ENCODE measurements around the gene HSPA1B. TPM values are rescaled to one million over a fixed set of nuclear protein-coding genes. Genes with fewer than 3 reads are reported as not detected.

Gene HSPA1B
- total RNA-seq, 1 experiment from 2014 or later: 131 TPM

GRCh38 chr6:31878726-31879125, 51.2 kb downstream of the HSPA1B start, which contains the start of gene SLC44A4:
SLC44A4 (minus strand) TSS chr6:31878997; CDS start chr6:31878980, 17 bp downstream.
- no peak for DNase-seq (ENCODE audit: low spot score)
- POLR2A ChIA-PET (ENCODE audit: low non-redundant PET): interaction anchor here (0.6 kb wide), 1 partner anchor 15 kb away, joined by 3 read pairs; no protein-coding TSS in a partner anchor
- no peak for TF ChIP-seq CTCF (conservative IDR thresholded peaks at IDR 0.05; ENCODE audit: low read depth, low read length)
- TF ChIP-seq EZH2 (IDR thresholded peaks at IDR 0.05; ENCODE audit: borderline replicate concordance, low read depth, low read length, poor library complexity, severe bottlenecking): no peak
- no peak within 1 kb of the TSS for H3K27ac ChIP-seq (ENCODE audit: low read depth, low read length, poor library complexity, severe bottlenecking)
- H3K27me3 ChIP-seq (replicated peaks; ENCODE audit: insufficient read depth, low read depth, low read length, poor library complexity): no peaks in the 10 kb centered on the region
- no peaks in the 10 kb centered on the region for H3K4me1 ChIP-seq (ENCODE audit: insufficient read depth, low read length, poor library complexity, severe bottlenecking)
- H3K36me3 ChIP-seq (ENCODE audit: insufficient read depth, low read length, poor library complexity, severe bottlenecking): peaks cover 40% of the 10 kb centered on the region
- H3K9me3 ChIP-seq (ENCODE audit: low read depth, low read length, poor library complexity, severe bottlenecking): no peaks in the 10 kb centered on the region
- no peak within 1 kb of the TSS for H3K4me3 ChIP-seq (ENCODE audit: low read depth, low read length, poor library complexity, severe bottlenecking)
- intact Hi-C loops (cut with micrococcal nuclease; ENCODE audit: unreplicated experiment): no loop called here
- no TSS peak for BruUV-seq (replicated peaks)
- CTCF ChIA-PET: no interaction called here

- intact Hi-C loops (cut with micrococcal nuclease; ENCODE audit: unreplicated experiment): no loop called here
- no peak overlapping the region for H3K4me3 ChIP-seq (ENCODE audit: low read depth, low read length, poor library complexity, severe bottlenecking)
- BruUV-seq (replicated peaks): no TSS peak
- no peaks in the 10 kb centered on the region for H3K27me3 ChIP-seq (replicated peaks; ENCODE audit: insufficient read depth, low read depth, low read length, poor library complexity)
- CTCF ChIA-PET: no interaction called here
- POLR2A ChIA-PET (ENCODE audit: low non-redundant PET): interaction anchor here (0.6 kb wide), 1 partner anchor 15 kb away, joined by 3 read pairs; no protein-coding TSS in a partner anchor
- no peaks in the 10 kb centered on the region for H3K4me1 ChIP-seq (ENCODE audit: insufficient read depth, low read length, poor library complexity, severe bottlenecking)
- TF ChIP-seq CTCF (conservative IDR thresholded peaks at IDR 0.05; ENCODE audit: low read depth, low read length): no peak
- no peak for TF ChIP-seq EZH2 (IDR thresholded peaks at IDR 0.05; ENCODE audit: borderline replicate concordance, low read depth, low read length, poor library complexity, severe bottlenecking)
- H3K27ac ChIP-seq (ENCODE audit: low read depth, low read length, poor library complexity, severe bottlenecking): no peak overlapping the region
- no peaks in the 10 kb centered on the region for H3K9me3 ChIP-seq (ENCODE audit: low read depth, low read length, poor library complexity, severe bottlenecking)
- DNase-seq (ENCODE audit: low spot score): no peak
- H3K36me3 ChIP-seq (ENCODE audit: insufficient read depth, low read length, poor library complexity, severe bottlenecking): peaks cover 44% of the 10 kb centered on the region
Observed at GRCh38 chr6:31879143-31879542, 51.6 kb downstream of the HSPA1B start.

Other genes with a start within 250 kb of the HSPA1B start
- gene LTB, start 245.3 kb upstream of the HSPA1B start, total RNA-seq (2021): not detected in 2 replicates
- gene LST1, start 241.5 kb upstream of the HSPA1B start, total RNA-seq (2021): not detected in 2 replicates
- not detected in 2 replicates for gene NCR3, start 234.7 kb upstream of the HSPA1B start, total RNA-seq (2021)
- gene AIF1, start 212.5 kb upstream of the HSPA1B start, total RNA-seq (2021): 0.64 and 0.68 TPM in 2 replicates
- 289 and 313 TPM in 2 replicates for gene PRRC2A, start 207.0 kb upstream of the HSPA1B start, total RNA-seq (2021)
- gene BAG6, start 175.1 kb upstream of the HSPA1B start, total RNA-seq (2021): 391 and 393 TPM in 2 replicates
- gene APOM, start 171.8 kb upstream of the HSPA1B start, total RNA-seq (2021): 2.5 and 4.8 TPM in 2 replicates
- 20.1 and 21.3 TPM in 2 replicates for gene C6orf47, start 167.0 kb upstream of the HSPA1B start, total RNA-seq (2021)
- gene GPANK1, start 162.7 kb upstream of the HSPA1B start, total RNA-seq (2021): 27.7 and 32.0 TPM in 2 replicates
- gene CSNK2B, start 161.7 kb upstream of the HSPA1B start, total RNA-seq (2021): 252 and 253 TPM in 2 replicates
- gene LY6G5B, start 157.8 kb upstream of the HSPA1B start, total RNA-seq (2021): 18.9 and 19.4 TPM in 2 replicates
- gene LY6G5C, start 146.7 kb upstream of the HSPA1B start, total RNA-seq (2021): 3.9 and 6.8 TPM in 2 replicates
- 36.3 and 45.6 TPM in 2 replicates for gene ABHD16A, start 124.4 kb upstream of the HSPA1B start, total RNA-seq (2021)
- gene LY6G6F, start 120.9 kb upstream of the HSPA1B start, total RNA-seq (2021): not detected in 2 replicates
- not detected in 2 replicates for gene LY6G6D, start 112.4 kb upstream of the HSPA1B start, total RNA-seq (2021)
- gene LY6G6C, start 106.0 kb upstream of the HSPA1B start, total RNA-seq (2021): 0.42 and 0.80 TPM in 2 replicates
- not detected in 2 replicates for gene MPIG6B, start 104.4 kb upstream of the HSPA1B start, total RNA-seq (2021)
- 68.2 and 86.7 TPM in 2 replicates for gene DDAH2, start 98.4 kb upstream of the HSPA1B start, total RNA-seq (2021)
- 371 and 431 TPM in 2 replicates for gene CLIC1, start 91.2 kb upstream of the HSPA1B start, total RNA-seq (2021)
- 76.4 and 102 TPM in 2 replicates for gene MSH5, start 87.7 kb upstream of the HSPA1B start, total RNA-seq (2021)
- gene SAPCD1, start 65.1 kb upstream of the HSPA1B start, total RNA-seq (2021): 9.9 and 19.9 TPM in 2 replicates
- 2.7 and 2.8 TPM in 2 replicates for gene VWA7, start 50.4 kb upstream of the HSPA1B start, total RNA-seq (2021)
- gene VARS1, start 32.0 kb upstream of the HSPA1B start, total RNA-seq (2021): 233 and 247 TPM in 2 replicates
- 99.8 and 104 TPM in 2 replicates for gene LSM2, start 20.8 kb upstream of the HSPA1B start, total RNA-seq (2021)
- 1.1 and 1.4 TPM in 2 replicates for gene HSPA1L, start 12.5 kb upstream of the HSPA1B start, total RNA-seq (2021)
- 113 and 129 TPM in 2 replicates for gene HSPA1A, start 12.2 kb upstream of the HSPA1B start, total RNA-seq (2021)
- gene NEU1, start 35.1 kb downstream of the HSPA1B start, total RNA-seq (2021): 28.5 and 34.3 TPM in 2 replicates
- gene SLC44A4, start 51.3 kb downstream of the HSPA1B start, total RNA-seq (2021): not detected in 2 replicates
- 117 TPM in 2 replicates for gene EHMT2, start 70.0 kb downstream of the HSPA1B start, total RNA-seq (2021)
- gene ZBTB12, start 74.3 kb downstream of the HSPA1B start, total RNA-seq (2021): 21.3 and 25.5 TPM in 2 replicates
- 0.56 and 1.2 TPM in 2 replicates for gene C2, start 100.0 kb downstream of the HSPA1B start, total RNA-seq (2021)
- 0.32 TPM in 1 of 2 replicates, not detected in the other for gene CFB, start 118.4 kb downstream of the HSPA1B start, total RNA-seq (2021)
- gene NELFE, start 131.2 kb downstream of the HSPA1B start, total RNA-seq (2021): 94.3 and 96.8 TPM in 2 replicates
- gene SKIC2, start 131.4 kb downstream of the HSPA1B start, total RNA-seq (2021): 64.2 and 71.3 TPM in 2 replicates
- 35.6 and 37.2 TPM in 2 replicates for gene DXO, start 144.4 kb downstream of the HSPA1B start, total RNA-seq (2021)
- gene C4A, start 154.3 kb downstream of the HSPA1B start, total RNA-seq (2021): 4.6 TPM in 2 replicates
- 2.2 and 2.3 TPM in 2 replicates for gene C4B, start 187.1 kb downstream of the HSPA1B start, total RNA-seq (2021)
- 0.15 TPM in 1 of 2 replicates, not detected in the other for gene CYP21A2, start 210.7 kb downstream of the HSPA1B start, total RNA-seq (2021)

All from A673 (cell line).